ENCODE results near the gene ACSL6.

Gene ACSL6

GRCh38 chr5:132013711-132014110 lies 2.3 kb upstream of the ACSL6 start:
- no peak for DNase-seq

GRCh38 chr5:132013006-132013689 lies 1.7 kb upstream of the ACSL6 start:
- DNase-seq, result no peak

DNA sequence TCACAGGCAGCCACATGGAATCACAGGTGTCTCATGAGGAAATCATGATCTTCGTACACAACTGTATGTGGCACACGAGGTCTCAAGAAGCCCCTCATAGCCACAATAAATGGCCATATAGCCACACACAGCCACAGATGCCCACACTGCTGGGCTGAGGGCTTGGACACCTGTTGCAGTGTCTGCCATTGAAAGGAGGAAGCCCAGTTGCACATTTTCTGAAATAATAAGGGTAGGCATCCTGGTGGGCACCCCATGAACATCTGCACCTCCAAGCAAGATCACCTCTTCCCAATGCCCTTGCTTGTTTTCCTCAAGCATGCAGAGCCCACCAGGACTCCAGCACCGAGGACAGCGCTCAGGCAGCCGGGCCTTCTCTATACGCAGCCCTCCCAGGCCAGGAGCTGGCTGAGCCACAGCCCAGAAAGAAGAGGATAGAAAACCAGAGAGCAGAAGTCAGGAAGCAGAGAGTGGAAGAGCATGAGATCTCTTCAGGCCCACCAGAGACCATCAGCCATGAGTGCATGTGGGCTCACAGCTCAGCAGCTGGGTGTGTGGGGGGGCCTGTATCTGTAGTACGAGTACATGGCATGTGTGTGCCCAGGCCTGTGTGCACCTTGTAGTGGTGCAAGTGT lies 1.0 kb upstream of the ACSL6 start:
- DNase-seq, result no peak

DNA sequence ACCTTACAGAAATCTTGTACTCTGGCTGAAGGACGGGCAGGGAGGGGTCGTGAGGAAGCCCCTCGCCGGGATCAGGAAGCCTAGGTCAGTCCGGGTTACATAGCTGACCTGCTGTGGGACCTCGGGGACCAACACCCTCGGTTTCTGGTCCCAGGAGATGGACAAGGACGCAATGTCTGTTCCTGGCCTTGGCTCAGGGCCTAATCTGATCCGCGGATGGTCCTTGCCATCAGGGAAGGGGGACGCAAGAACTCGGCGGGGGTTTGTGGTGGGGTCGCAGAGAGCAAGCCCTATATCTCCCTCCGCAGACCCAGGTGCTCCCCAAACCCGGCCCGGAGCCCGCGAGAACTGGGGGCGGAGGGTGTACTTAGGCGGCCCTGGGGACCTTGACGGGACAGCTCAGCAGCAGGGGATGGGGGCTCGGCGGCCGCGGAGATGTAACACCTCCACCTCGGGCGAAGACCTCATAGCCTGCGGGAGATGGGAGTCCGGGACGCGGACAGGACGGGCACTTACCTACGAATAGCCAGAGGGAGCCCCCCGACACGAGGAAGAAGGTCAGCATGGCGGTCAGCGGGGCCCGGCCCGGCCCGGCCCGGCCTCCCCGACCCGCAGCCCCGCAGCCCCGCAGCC lies 353 bp downstream of the ACSL6 start:
- no peak for DNase-seq

DNA sequence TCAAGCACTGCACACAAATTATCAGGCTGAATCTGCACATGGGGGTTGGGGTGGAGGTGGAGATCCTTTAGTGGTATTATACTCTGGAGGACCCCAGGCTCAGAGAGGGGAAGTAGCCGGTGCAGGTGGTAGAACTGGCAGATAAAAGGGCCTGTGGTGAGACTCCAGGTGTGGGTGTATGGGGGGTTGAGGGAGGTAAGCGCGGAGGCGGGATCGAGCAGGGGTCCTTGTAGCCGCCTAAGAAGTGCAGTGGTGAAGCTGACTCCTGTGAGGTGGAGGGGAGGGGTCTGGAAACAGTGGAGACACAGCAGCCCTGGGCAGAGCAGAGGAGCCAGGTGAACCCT lies 841 bp downstream of the ACSL6 start:
- DNase-seq, result no peak

- DNase-seq, result no peak
These were observed 1.6 kb downstream of the ACSL6 start for GRCh38 chr5:132009706-132010405.

DNA sequence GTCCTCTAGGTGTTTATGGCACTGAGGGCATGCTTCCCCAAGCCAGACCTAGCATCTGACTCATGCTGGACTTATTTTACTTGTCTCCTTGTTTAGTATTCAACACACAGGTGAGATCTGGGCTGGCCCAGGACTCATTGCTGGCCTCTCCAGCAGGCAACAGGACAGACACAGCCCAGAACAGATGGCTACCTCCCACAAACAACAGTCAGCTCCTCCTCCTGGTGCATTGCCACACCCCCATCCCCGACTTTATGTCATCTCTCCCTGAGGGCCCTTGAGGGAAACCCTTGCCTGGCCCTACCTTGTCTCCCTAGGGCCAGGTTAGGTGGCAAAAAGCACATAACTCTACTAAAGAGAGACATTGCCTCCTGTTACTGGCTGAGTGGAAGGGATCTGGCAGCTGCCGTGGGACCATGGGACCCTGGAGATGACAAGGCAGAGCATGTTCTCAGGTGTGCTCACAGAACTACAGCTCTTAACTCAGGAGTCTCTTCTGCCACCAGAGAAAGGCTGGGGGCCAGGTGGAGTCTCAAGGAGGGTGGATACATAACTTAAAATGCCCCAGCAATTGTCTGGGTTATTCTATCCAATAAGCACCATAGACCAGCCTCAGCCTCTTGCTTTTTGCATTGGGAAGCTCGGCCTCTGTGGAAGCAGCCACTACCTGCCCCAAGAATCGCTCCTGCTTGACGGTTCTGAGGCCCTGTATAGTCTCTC lies 2.3 kb downstream of the ACSL6 start:
- DNase-seq, result no peak

DNA sequence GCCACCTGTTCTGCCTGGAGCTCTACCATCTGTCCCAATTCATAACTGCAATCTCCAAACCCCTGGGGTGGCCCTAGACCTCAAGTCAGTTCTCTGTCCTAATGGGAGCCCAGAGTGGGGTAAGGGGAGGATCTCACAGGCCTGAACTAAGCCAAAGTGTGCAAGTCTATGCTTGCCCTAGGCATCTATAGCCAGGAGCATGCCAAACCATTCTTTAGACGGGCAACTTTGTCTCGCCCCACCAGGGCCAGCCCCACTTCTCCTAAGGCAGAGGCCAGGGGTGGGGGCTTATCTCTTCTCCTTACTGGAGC lies 3.3 kb downstream of the ACSL6 start:
- no peak for DNase-seq

GRCh38 chr5:132007399-132008162 lies 3.9 kb downstream of the ACSL6 start:
- peak; percentile 19 for DNase-seq

DNA sequence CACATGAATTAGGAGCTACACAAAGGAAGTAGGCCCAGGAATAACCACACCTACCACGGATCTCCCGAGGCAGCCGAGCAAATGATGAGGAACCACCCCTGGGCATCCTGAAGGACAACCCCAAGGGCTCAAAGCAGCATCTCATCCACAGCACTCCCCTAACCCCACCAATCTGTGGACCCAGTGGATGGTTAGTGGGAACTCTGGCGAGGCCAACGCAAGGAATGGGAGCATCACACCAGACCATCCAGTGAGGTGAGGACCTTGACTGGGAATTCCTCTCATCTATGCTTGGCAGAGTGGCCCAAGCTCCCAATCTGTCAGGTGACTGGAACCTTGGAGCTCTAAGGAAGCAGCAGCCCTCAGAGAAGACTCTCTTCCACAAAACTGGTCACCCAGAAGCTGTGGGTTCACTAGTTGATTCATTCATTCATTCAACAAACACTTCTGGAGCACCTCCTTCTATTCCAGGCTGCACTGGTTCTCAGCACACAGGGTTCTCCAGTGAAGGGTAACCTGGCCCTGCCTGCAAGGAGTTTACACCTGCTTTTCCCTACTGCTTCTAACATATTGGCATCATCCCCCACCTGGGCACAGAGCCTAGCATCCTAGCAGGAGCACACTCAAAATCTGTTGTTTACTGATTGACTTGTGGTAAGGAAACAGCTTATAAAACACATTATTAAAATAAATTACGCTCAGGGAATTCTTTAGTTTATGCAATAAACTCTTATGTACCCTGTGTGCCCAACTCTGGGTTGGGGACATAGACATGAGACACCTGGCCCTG lies 4.9 kb downstream of the ACSL6 start:
- no peak for DNase-seq

DNA sequence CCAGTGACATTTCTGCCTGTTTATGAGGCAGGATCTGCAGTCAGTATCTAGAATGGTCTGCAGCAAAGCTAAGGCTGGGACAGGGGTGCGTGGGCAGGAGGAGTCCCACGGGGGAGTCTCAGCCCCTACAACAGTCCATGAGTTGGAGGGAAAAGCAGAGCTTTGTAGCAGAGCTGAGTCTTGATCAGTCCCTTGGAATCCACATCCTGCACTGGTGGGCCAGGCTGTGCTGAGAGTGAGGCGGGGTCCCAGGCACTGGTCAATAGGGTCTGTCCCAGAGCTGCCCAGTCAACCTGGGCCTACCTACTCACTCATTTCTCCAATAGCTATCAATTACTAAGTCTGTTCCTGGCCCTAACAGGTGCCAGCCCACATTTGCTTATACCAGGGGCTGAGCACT lies 5.9 kb downstream of the ACSL6 start:
- DNase-seq, result no peak

DNA sequence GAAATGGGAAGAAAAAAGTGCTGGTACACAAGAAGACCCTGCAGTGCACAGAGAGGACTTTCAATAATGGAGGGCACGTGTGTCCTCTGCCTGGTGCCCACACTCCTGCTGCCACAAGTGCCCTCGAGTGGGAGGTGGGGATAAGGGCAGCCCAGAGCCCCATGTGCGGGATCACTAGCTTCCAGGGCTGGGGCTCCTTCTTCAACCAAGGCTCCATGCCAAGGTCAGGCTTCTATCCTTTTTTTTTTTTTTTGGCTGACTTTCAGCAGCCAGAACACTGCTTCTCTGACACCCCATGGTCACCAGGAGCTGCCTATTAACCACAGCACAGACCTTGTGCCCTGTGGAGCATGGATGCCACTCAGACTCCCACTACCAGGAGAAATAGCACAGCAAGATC lies 7.5 kb downstream of the ACSL6 start:
- DNase-seq, result no peak

DNA sequence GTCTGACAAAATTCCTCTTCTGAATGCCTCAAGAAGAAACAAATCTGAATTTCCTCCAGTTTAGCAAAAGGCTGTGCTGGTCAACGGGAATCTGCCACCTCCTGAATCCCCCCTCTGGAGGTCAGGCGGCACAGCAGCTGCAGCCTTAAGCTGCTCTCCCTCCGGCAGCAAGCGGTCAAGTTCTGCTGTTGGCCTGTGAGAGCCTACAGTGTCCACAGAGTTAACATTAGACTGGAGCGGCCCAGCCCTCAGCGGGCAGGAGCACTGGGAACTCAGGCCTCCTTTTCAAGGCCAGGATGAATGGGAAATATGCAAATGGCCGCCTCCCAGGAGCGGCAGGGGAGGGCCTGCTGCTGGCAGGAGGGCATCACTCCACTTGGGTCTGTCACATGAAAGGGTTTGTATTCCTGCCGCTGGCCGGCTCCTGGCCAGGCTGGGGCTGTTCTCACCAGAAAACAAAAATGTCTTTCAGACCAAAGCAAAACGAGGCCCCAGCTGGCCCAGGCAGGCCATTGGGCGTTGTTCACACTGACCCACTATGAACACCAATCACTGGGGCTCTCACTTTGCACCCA lies 8.2 kb downstream of the ACSL6 start:
- DNase-seq, result no peak

DNA sequence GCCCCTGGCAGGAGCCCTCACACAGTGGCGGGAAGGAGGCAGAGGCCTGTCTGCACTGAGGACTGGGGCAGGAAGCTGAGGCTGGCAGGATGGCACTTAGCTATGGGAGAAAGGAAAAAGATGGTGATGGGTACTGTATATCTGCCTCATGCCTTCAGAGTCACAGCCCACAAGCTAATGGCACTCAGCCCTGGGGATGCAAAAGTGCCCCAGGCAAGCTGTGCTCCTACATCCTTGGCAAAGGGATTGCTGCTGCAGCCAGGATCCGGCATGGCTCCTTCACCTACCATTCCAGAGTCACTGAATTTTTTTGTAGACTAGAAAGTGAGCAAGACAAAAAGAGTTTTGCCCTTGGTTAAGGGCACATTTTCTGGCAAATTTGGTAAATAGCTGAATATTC lies 8.7 kb downstream of the ACSL6 start:
- no peak for DNase-seq

DNA sequence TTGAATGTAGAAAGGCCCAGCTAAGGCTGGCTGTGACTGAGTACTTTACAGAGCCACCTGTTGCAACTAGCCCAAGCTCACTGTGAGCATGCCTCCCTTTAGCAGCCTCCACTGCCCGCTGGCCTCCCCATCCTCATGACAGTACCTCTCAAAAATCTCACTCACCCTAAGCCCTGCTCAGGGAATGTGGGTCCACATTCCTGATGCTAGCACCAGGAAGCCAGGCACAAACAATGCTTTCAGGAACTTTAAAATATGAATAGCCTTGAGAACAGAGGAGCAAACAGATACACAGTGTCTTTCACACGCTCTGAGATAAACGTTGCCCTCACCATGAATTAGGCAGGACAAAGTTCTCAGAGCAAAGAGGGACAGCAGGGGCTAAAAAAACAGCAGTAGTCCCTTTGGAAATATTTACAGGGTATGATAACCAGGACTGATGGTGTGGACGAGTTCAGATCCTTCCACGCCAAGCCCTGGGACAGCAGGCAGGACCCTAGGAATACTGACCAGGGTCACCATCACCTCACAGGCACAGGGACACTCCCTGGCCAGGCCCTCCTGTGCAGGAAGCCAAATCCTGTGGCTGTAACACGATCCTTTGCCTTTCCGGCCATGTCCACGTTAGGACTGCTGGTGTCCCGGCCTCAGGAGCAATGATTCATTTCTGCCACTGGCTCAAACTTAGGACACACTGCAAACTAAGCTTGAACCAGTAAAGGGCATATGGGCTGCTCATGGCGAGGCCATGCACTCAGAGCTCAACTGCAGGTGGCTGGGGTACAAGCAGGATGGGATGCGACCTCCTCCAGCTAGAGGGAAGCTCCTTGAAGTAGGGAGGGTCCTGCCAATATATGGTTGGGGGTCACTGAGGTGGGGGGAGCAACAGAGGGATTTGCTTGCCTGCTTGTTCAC lies 9.6 kb downstream of the ACSL6 start:
- no peak for DNase-seq

DNA sequence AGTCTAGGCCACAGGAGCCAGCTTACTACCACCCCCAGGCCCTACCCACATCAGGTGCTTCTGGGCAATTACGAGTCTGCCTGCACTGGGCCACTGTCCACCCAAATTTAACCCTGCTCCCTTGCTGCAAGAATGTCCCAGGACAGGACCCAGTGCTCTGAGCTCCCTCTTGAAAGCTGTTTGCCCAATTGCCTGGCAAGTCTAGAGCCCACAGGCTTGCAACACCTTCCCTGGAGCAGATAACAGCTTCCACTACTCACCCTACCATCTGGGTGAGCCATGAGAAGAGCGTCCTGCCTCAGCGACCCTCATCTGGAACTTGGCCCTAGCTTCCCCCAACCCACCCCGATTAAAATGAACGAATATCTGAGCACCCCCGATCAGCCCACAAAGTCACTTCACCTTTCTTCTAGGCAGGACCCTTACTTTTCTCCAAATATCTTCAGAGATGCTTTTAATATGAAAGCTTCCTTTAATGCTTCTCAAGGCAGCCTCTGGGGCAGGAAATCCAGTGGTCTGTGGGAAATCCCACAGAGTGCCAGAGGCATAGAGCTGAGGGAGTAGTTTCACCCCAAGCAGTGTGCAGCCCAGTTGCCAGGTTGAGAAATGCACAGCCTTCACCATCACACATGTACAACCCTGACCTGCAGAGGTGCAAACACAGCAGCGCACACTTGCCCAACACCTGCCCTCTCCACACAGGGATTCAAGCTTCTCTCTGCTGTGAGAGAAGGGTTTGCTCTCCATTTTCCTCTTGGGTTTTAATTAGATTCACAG lies 10.6 kb downstream of the ACSL6 start:
- DNase-seq, result no peak

GRCh38 chr5:132000241-132000490 lies 11.3 kb downstream of the ACSL6 start:
- DNase-seq, result no peak

DNA sequence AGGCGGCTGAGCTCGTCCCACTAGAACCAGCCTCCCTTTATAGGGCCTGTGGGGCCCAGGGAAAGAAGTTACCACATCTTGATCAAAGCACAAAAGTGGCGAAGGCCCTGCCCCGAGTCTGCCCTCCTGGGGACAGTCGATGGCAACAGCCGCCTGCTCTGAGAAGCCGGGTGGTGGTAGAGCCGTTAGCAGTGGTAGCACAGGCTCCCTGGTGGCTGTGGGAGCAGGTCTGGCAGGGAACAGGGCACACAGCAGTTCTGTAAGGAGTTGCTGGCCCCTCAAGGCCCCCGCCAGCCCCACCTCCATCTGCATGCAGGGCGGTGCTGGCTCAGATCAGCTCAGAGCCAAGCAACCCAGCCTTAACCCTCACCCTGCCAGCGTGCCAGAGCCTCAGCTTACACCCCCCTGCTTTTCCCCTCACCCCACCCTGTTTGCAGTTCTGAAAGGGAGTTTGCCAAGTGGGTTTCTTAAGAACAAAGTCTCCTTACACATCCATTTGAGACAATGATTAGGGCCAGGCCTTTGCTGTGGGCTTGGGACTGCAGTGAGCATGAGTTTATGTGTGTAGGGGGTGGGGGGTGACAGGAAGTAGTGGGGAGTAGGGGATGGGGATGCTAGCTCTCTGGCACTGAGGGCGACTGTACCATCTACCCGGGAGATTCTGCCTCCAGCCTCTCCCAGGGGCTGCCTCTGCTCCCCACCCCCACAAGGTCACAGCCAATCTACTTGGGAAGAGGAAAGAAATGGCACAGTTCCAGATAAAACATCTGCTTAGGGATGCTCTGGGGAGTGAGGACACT lies 11.8 kb downstream of the ACSL6 start:
- no peak for DNase-seq

DNA sequence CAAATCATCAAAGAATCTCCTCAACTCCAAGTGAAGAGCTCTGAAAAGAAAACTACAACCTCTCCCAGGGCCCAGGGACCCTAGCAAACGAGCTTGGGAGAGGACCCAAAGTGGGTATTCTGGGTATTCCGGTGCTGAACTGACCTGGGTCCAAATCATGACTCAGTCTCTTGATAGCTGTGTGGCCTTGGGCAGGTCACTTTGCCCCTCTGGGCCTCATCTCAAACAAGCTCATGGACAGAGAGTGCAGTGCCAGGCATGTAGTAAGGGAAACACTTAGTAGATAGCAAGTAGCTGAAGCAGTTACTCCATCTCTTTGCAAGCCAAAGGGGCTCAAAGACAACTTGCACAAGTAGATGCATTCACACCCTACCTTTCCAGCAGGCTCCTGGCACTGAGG lies 12.4 kb downstream of the ACSL6 start:
- DNase-seq, result no peak
